Left lung (tissue), 10 donors: ENCODE results near the gene APIP. TPM values are rescaled to one million over a fixed set of nuclear protein-coding genes. Genes with fewer than 3 reads are reported as not detected.

ENCODE experiments used
- ATAC-seq: fragments of 200-7000 bp; cut with Tn5 transposase; one replicate; pipeline ENCODE4 v1.9.1; 2020; ENCODE audit warnings: moderate library complexity
- DNase-seq, 4 donors: peaks; one replicate each; pipeline ENCODE4 v3.0.0-alpha.2; 2013 to 2020
- H3K27ac ChIP-seq, 2 donors: fragments of 200-600 bp; sonication (generic) in 1 of 2; one replicate each; pipeline versions ENCODE4 v1.5.0 to v1.8.0; 2020 to 2021
- H3K27me3 ChIP-seq, 2 donors: fragments of 200-600 bp; sonication (generic) in 1 of 2; one replicate each; pipeline versions ENCODE4 v1.5.0 to v1.8.0; 2020 to 2021
- H3K36me3 ChIP-seq, 2 donors: fragments of 200-600 bp; sonication (generic) in 1 of 2; one replicate each; pipeline versions ENCODE4 v1.5.0 to v1.8.0; 2020 to 2021
- H3K4me1 ChIP-seq, 2 donors: fragments of 200-600 bp; one replicate each; pipeline ENCODE4 v1.8.0; 2021
- H3K4me3 ChIP-seq, 2 donors: fragments of 200-600 bp; sonication (generic) in 1 of 2; one replicate each; pipeline versions ENCODE4 v1.5.0 to v1.8.0; 2020 to 2021; ENCODE audit warnings: mild to moderate bottlenecking in 1 of 2
- H3K9me3 ChIP-seq, 2 donors: fragments of 200-600 bp; sonication (generic) in 1 of 2; one replicate each; pipeline versions ENCODE4 v1.5.0 to v1.8.0; 2020 to 2021
- intact Hi-C, 2 donors: fragments of 100-400 bp; cut with DNase I; formaldehyde crosslinking; loops; one replicate each; pipeline versions ENCODE4 v1.11.2 to v1.14.2; 2022
- polyA plus RNA-seq, 6 donors: library from polyadenylated mRNA; unstranded; fragments of 120-200 nt; gene quantifications; one replicate each; pipeline ENCODE4 v1.2.1, GENCODE V29; 2013; ENCODE audit not compliant: insufficient read length in 6 of 6
- total RNA-seq, 2 donors: library from RNA; stranded (reverse); fragmentation: NEBNext Ultra II Directional; extraction: Animal tissue kit (Norgen Biotek cat#: 25700); gene quantifications; one replicate each; pipeline ENCODE4 v1.2.1, GENCODE V29; 2021
- TF ChIP-seq, protein P1 (sequence below), 2 donors: fragments of 200-600 bp; sonication (generic) in 1 of 2; IDR thresholded peaks; one replicate each; pipeline versions ENCODE4 v1.5.0 to v1.8.0; 2021; ENCODE audit warnings: antibody characterized with exemption in 2 of 2
- donor health status: DM: no; HTN: yes; CAD: no.
- donor health status: DM: no; HTN: no; CAD: no.

The APIP gene
- total and polyA plus RNA-seq, 8 donors = 26.4 to 50.4 (median 35.4) TPM

DNA sequence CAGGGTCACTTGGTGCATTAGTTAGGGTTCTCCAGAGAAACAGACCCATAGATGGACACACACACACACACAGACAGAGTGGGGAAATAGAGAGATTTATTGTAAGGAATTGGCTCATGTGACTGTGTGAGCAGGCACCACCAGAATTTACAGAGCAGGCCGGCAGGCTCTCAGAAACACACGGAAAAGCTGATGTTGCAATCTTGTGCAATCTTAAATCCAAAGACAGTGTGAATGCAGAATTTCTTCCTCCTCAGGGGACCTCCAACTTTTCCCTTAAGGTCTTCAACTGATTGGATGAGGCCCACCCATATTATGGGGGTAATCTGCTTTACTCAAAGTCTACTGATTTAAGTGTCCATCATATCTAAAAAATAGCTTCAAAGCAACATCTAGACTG lies 49.8 kb downstream of the APIP start:
- Histone ChIP-seq H3K4me1 (peaks cover 0 to 8% of the 10 kb centered on the region in 2 donors), H3K4me3 (no peak overlapping the region), H3K36me3 (no peaks in the 10 kb centered on the region), H3K27me3 (no peaks in the 10 kb centered on the region), H3K27ac (no peak overlapping the region), H3K9me3 (no peaks in the 10 kb centered on the region)
- TF ChIP-seq, protein P1, sequence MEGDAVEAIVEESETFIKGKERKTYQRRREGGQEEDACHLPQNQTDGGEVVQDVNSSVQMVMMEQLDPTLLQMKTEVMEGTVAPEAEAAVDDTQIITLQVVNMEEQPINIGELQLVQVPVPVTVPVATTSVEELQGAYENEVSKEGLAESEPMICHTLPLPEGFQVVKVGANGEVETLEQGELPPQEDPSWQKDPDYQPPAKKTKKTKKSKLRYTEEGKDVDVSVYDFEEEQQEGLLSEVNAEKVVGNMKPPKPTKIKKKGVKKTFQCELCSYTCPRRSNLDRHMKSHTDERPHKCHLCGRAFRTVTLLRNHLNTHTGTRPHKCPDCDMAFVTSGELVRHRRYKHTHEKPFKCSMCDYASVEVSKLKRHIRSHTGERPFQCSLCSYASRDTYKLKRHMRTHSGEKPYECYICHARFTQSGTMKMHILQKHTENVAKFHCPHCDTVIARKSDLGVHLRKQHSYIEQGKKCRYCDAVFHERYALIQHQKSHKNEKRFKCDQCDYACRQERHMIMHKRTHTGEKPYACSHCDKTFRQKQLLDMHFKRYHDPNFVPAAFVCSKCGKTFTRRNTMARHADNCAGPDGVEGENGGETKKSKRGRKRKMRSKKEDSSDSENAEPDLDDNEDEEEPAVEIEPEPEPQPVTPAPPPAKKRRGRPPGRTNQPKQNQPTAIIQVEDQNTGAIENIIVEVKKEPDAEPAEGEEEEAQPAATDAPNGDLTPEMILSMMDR (IDR thresholded peaks at IDR 0.05) = no peak
- intact Hi-C loops = no loop called here
- ATAC-seq (peak; percentile 74), DNase-seq (peak in 2 of 4 donors; percentile 21 to 39)

DNA sequence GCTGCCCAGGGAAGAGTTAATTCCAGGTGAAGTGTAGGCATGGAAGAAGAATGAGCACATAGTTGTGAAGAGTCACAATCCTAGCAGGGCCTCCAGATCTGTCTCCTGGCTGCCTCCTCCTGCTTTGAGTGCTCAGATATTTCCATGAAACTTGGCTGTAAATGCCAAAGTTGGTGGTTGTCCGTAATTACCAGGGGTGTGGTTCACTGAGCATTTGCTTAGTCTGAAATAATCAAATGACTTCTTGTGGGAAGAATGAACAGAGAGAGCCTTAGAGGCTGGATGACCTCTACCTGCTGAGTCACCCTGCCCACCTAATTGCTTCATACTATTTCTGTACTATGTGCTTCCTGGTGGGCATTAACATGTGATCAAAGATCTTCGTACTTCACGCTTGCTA lies 50.9 kb downstream of the APIP start:
- no peaks in the 10 kb centered on the region for H3K9me3 ChIP-seq
- no peak for ATAC-seq
- H3K36me3 ChIP-seq = no peaks in the 10 kb centered on the region
- peaks cover 0 to 8% of the 10 kb centered on the region in 2 donors for H3K4me1 ChIP-seq
- intact Hi-C loops = no loop called here
- no peak overlapping the region for H3K27ac ChIP-seq
- H3K4me3 ChIP-seq = no peak overlapping the region
- TF ChIP-seq, protein P1 (IDR thresholded peaks at IDR 0.05) = no peak
- no peak for DNase-seq
- no peaks in the 10 kb centered on the region for H3K27me3 ChIP-seq

DNA sequence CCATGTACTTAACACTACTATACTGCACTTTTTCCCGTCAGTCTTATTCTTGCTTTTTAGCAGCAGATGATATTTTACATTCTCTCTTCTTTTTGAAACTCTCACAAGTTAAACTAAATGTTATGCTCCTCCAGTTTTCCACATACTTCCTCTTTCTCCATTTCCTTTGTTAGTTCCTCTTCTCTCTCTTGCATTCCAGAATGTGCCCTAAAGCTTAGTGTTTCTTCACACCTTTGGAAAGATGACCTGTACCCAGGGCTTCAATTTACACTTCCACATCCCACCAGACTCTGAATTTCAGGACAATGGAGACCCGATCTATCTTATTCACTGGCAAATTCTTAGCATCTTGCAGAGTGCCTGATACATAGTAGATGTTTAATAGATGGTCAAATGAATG lies 51.8 kb downstream of the APIP start:
- no peak overlapping the region for H3K27ac ChIP-seq
- H3K27me3 ChIP-seq = no peaks in the 10 kb centered on the region
- H3K4me3 ChIP-seq = no peak overlapping the region
- ATAC-seq (no peak), DNase-seq (no peak)
- TF ChIP-seq, protein P1 (IDR thresholded peaks at IDR 0.05) = no peak
- intact Hi-C loops = no loop called here
- no peaks in the 10 kb centered on the region for H3K9me3 ChIP-seq
- peaks cover 0 to 8% of the 10 kb centered on the region in 2 donors for H3K4me1 ChIP-seq
- H3K36me3 ChIP-seq = no peaks in the 10 kb centered on the region

DNA sequence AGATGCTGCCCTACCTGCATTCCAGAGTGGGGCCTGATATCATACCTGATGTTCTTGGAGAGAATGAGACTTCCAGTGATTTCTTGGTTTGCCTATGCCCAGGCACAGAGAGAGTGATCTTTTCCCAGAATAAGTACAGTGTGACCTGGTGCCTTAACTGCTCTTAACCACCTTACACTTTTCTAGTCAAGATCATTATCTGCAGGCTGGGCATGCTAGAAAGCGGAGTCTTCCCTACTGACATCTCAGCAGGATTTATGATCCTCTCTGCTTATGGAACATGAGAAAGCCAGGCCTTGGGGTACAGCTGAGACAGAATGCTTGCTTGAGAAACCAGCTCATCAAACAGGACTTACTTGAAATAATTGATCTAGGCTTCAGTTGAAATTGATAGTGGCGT lies 53.1 kb downstream of the APIP start:
- Histone ChIP-seq H3K27me3 (no peaks in the 10 kb centered on the region), H3K36me3 (no peaks in the 10 kb centered on the region), H3K4me1 (peaks cover 0 to 8% of the 10 kb centered on the region in 2 donors), H3K27ac (no peak overlapping the region), H3K9me3 (no peaks in the 10 kb centered on the region), H3K4me3 (no peak overlapping the region)
- DNase-seq (no peak), ATAC-seq (no peak)
- TF ChIP-seq, protein P1 (IDR thresholded peaks at IDR 0.05) = no peak
- intact Hi-C loops = no loop called here

DNA sequence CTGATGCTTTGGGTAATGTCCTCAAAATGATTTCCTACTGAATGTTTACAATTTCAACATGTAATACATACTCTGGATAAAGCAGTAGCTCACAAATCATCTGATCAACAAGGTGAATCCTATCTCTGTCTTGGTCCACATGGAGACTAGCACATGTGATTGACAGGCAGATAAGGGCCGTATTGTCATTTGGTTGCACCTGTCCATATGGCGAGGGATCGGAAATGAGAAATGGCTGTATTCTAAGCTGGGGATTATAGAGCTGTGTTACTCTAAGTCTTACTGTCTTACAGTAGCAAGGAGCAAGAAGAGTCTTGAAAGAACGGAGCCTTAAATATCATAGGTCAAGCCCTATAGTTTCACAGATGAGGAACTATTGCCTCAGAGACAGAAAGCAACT lies 55.7 kb downstream of the APIP start:
- Histone ChIP-seq H3K4me1 (peaks cover 0 to 3% of the 10 kb centered on the region in 2 donors), H3K27me3 (no peaks in the 10 kb centered on the region), H3K36me3 (no peaks in the 10 kb centered on the region), H3K27ac (no peak overlapping the region), H3K9me3 (no peaks in the 10 kb centered on the region), H3K4me3 (no peak overlapping the region)
- no peak for ATAC-seq
- no peak for DNase-seq
- TF ChIP-seq, protein P1 (IDR thresholded peaks at IDR 0.05) = no peak
- intact Hi-C loops = no loop called here
